Measurements from ENCODE around the gene PRKG1. TPM values are rescaled to one million over a fixed set of nuclear protein-coding genes. Genes with fewer than 3 reads are reported as not detected.

Gene PRKG1
- total and polyA plus RNA-seq, 2 of the 4 experiments (the other 2 are of a cell fraction), result 3.5 to 18.3 TPM

- no CpG with 5 or more reads among the region's 3 CpGs for WGBS, 2 experiments (ENCODE audit: extremely low coverage in 2 of 2, insufficient read length in 1 of 2)
Observed at GRCh38 chr10:51862149-51862548, 787.9 kb downstream of the PRKG1 start.

More at GRCh38 chr10:51862149-51862548, 787.9 kb downstream of the PRKG1 start:
- Histone ChIP-seq H2AK9ac (replicated peaks; ENCODE audit: low read depth, low read length, poor library complexity) (no peak overlapping the region), H2BK20ac (ENCODE audit: low read depth, low read length) (no peak overlapping the region), H2BK5ac (ENCODE audit: low read depth, low read length, poor library complexity, severe bottlenecking) (no peak overlapping the region), H3K4ac (ENCODE audit: low read depth, low read length) (no peak overlapping the region), H4K8ac (ENCODE audit: low read depth in 2 of 2, low read length in 2 of 2) (no peak overlapping the region), H3K4me2 (ENCODE audit: low read depth, low read length) (no peak overlapping the region), H3K9me1 (ENCODE audit: insufficient read depth, low read length) (no peaks in the 10 kb centered on the region), H3K27ac (ENCODE audit: insufficient read depth, low read length) (no peak overlapping the region), H3K27me3 (ENCODE audit: control insufficient read depth, insufficient read depth, low read length) (no peaks in the 10 kb centered on the region), H2AFZ (replicated peaks; ENCODE audit: low read length, poor library complexity) (no peak overlapping the region), H4K5ac (ENCODE audit: low read depth, low read length) (no peak overlapping the region), H3K4me3 (ENCODE audit: insufficient read depth, low read depth, low read length) (no peak overlapping the region), H3K36me3 (ENCODE audit: control insufficient read depth, insufficient read depth, low read length) (no peaks in the 10 kb centered on the region), H4K91ac (ENCODE audit: insufficient read depth, low read depth, low read length) (no peak overlapping the region), H3K9me3 (ENCODE audit: control insufficient read depth, insufficient read depth, low read length) (no peaks in the 10 kb centered on the region), H3K14ac (replicated peaks; ENCODE audit: low read depth, low read length) (no peak overlapping the region), H2AK5ac (ENCODE audit: low read depth, low read length) (no peak overlapping the region), H3K18ac (ENCODE audit: low read depth, low read length) (no peak overlapping the region), H3K9ac (ENCODE audit: low read depth, low read length) (no peak overlapping the region), H3K56ac (ENCODE audit: extremely low read depth, insufficient read depth, low read length) (no peak overlapping the region), H3K23ac (ENCODE audit: low read depth, low read length) (no peak overlapping the region), H3K79me1 (ENCODE audit: low read depth in 1 of 2, low read length in 2 of 2) (no peaks in the 10 kb centered on the region; a peak in 1 of 4 replicates), H2BK15ac (ENCODE audit: low read depth, low read length) (no peak overlapping the region), H2BK120ac (ENCODE audit: low read depth, low read length) (no peak overlapping the region), H3K4me1 (ENCODE audit: control insufficient read depth, insufficient read depth, low read length) (no peaks in the 10 kb centered on the region; the same call in 1 of the 2 replicates), H4K20me1 (ENCODE audit: insufficient read depth, low read length) (no peaks in the 10 kb centered on the region)
- DNase-seq, result no peak
- CTCF ChIA-PET, result no interaction called here
- no peak for ATAC-seq (ENCODE audit: low read depth)
- dilution Hi-C loops (cut with HindIII; ENCODE audit: low sequenced_read_pairs, unreplicated experiment), result no loop called here
- POLR2A ChIA-PET (ENCODE audit: unreplicated experiment), result no interaction called here
- in situ Hi-C loops (cut with MboI; ENCODE audit: low sequenced_read_pairs), result no loop called here
- intact Hi-C loops (cut with micrococcal nuclease), result no loop called here
- no peak for TF ChIP-seq CEBPB (IDR thresholded peaks at IDR 0.05; ENCODE audit: low read depth, low read length)
- no peak for TF ChIP-seq SMC3 (IDR thresholded peaks at IDR 0.05; ENCODE audit: low read depth, low read length)
- no peak for TF ChIP-seq RCOR1 (IDR thresholded peaks at IDR 0.05; ENCODE audit: insufficient replicate concordance, low read length)
- TF ChIP-seq MAFK (IDR thresholded peaks at IDR 0.05; ENCODE audit: low read depth, low read length), result no peak
- no peak for TF ChIP-seq FOS (IDR thresholded peaks at IDR 0.05; ENCODE audit: low read depth, low read length)
- TF ChIP-seq, protein P1, sequence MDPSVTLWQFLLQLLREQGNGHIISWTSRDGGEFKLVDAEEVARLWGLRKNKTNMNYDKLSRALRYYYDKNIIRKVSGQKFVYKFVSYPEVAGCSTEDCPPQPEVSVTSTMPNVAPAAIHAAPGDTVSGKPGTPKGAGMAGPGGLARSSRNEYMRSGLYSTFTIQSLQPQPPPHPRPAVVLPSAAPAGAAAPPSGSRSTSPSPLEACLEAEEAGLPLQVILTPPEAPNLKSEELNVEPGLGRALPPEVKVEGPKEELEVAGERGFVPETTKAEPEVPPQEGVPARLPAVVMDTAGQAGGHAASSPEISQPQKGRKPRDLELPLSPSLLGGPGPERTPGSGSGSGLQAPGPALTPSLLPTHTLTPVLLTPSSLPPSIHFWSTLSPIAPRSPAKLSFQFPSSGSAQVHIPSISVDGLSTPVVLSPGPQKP (IDR thresholded peaks at IDR 0.05; ENCODE audit: borderline replicate concordance, low read depth, low read length), result no peak
- TF ChIP-seq NFE2L2 (IDR thresholded peaks at IDR 0.05; ENCODE audit: low read depth, low read length), result no peak
- no peak for TF ChIP-seq BHLHE40 (IDR thresholded peaks at IDR 0.05; ENCODE audit: low read depth, low read length)
- TF ChIP-seq MAZ (IDR thresholded peaks at IDR 0.05; ENCODE audit: borderline replicate concordance, low read depth, low read length), result no peak
- no peak for TF ChIP-seq USF2 (IDR thresholded peaks at IDR 0.05; ENCODE audit: low read depth, low read length)
- TF ChIP-seq MXI1 (IDR thresholded peaks at IDR 0.05; ENCODE audit: borderline replicate concordance, low read depth, low read length), result no peak
- no peak for TF ChIP-seq CHD1 (IDR thresholded peaks at IDR 0.05; ENCODE audit: low read depth, low read length)
- TF ChIP-seq CTCF (conservative IDR thresholded peaks at IDR 0.05; ENCODE audit: low read depth, low read length), result no peak
- TF ChIP-seq RAD21 (IDR thresholded peaks at IDR 0.05; ENCODE audit: low read length), result no peak
- no peak for TF ChIP-seq POLR2A (IDR thresholded peaks at IDR 0.05; ENCODE audit: low read depth, low read length)
- TF ChIP-seq RFX5 (IDR thresholded peaks at IDR 0.05; ENCODE audit: low read depth, low read length), result no peak
- no TSS peak for BruUV-seq (replicated peaks)
